NCI-H345 (cell line): ENCODE results near the gene TMBIM1.
"Not testable (repeated sequence)": the region's sequence is repeated elsewhere in the genome, so short reads cannot be mapped to it uniquely, and the experiment has no call there.

Experiments
- DNase-seq: peaks from one replicate; lab custom pipeline; 2025; lab: John Stamatoyannopoulos, UW

Gene TMBIM1

DNA sequence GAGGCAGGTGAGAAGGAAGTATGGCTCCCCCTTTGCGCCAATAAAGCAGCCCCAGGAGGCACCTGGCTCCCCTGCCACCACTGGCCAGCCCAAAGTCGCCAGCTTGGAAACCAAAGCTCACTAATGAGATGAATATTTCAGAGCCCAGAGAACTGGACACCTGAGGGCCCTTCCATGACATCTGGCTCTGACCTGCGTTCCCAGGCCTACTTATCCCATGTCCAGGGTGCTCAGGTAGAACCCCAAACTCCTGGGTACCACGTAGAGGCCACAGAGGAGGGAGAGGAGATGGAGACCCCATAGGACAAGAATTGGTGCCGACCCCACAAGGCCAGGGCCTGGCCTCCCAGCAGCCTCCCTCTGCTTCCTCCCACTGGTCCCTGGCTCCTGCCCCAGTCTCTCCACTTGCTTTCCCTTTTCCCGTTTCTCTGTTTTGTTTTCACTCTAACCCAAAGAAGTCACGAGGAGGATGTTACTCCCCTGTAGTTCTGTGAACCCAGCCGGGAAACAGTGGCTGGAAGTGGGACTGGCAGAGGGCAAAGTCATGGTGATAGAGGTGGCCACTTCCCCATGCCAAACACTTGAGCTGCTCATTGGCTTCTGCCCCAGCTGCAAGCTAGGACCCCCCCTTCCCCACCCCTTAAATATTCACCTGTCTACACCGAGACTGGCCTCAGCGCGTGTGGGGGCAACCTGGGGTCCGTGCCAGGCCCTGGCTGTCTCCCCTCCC lies 820 bp downstream of the TMBIM1 start:
- no peak for DNase-seq

DNA sequence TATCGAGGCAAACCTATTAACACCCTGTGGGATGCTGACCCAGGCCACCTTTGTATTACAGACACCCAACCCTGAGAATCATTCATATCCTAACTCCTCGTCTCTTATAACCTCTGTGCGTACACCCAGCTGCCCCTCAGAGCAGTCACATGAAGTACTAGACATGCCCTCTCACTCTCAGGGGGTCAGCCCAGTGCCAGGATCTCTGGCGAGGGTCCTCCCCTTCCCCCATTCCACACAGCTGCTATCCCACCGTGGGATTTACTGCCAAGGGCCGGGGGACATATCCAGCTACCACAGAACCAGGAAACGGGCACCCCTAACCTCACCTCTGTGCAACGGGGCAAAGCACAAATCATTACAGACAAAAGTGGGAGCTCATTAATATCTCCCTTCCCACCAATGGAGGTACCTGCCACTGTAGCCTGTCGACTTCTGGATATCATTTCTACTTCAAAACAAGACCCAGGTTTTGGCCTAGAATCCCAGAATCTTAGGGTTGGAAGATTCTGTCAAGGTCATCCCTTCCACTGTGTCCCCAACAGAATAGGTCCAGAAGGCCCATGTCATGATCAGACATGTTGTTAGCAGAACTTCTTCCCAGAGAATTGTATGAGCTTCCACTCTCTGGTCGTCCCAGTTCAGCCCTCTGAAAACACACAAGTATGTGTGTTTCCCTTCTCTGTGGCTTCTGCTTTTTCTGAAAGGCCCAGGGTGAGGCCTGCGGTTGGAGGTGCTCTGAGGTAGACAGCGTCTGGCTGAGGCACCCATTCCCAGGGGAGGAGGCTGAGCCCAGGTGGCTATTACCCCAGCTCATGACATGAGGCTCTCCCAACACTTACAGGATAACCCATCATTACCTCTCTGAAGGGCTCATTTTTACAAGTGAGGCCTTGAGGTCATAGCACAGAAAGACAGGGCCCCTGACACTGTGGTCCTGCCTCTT lies 1.7 kb downstream of the TMBIM1 start:
- DNase-seq: no peak

DNA sequence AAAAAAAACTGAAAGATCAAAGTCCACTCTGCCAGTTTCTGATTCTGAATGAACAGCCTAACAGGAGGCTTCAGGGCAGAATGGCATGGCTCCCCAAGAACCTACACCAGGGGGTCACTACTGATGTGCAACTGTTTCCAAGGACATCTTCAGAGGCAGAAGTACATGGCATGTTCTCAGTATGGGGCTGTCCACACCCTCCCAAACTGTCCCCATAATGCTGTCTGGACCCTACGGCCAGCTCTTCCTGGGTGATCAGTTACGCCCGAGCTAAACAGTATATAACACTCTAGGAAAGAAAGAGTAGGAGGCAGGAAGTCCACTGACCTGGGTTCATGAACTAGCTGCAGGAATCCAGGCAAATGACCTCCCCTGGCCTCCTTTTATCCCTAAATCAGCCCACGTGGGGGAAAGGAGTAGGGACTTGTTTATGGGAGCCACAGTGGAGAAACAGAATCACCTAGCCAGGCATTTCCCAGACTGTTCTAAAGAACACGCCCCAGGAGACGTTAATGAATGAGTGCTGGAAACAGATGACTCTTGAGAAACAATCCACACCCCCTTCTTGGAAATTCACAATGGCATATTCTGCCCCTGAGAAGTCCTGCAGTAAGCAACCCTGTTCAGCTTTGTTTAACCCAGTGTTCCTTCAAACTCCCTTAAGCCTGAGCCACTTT lies 2.5 kb downstream of the TMBIM1 start:
- no peak for DNase-seq

DNA sequence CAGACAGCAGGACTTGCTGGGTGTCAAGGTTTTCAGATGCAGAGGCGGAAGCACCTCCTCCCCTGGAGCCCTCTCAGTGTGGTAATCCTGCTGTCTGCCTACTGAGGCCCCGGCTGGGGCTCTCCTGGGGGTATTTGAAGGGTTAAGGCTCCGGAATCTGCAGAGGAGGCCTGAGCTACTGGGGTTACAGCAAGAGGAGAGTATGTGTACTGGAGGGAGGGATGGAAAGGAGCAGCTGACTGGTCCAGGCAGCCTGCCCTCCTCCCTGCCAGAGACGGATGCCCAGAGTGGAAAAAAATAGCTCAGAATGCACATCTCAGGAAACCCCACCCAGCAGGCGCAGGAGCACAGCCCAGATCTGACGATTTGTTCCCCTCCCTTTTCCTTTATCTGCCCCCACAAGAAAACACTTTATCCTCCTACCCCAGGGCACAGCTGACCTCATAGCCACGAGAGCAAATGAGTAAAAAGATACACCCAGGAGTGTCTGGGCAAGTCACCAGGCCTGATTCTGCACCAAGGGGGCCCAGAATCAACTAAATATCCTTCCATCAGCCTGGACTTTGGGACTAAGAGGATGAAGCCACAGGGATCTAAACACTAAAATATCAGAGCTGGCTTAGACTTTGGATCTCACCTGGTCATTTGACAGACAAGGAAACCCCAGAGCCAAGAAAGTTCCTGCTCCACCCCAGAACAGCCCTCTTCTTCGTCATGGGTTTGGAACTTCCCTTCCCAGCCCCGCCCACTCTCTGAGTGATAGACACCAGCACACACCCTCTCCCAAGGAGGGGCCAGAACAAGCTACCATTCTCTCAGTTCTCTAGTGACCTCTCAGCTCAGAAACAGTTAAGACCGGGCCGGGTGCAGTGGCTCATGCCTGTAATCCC lies 5.5 kb downstream of the TMBIM1 start:
- no peak for DNase-seq

DNA sequence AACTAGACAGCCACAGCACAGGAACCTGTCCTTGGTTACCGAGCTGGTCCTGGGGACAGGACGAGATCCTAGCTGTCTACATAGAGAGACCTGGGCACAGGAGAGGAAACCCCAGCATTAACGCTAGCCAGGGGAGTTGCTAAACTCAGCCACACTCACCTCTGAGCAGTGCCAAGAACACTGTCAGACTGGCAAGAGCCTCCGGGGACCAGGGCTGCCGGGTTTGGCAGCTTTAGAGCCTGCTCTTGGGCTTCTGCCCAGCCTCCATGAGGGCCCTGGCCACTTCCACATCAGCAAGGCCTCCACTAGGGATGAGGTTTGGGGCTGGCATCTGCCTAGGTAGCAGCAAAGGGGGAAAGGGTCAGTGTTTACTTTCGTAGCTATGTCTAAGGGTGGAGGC lies 6.7 kb downstream of the TMBIM1 start:
- DNase-seq: no peak

DNA sequence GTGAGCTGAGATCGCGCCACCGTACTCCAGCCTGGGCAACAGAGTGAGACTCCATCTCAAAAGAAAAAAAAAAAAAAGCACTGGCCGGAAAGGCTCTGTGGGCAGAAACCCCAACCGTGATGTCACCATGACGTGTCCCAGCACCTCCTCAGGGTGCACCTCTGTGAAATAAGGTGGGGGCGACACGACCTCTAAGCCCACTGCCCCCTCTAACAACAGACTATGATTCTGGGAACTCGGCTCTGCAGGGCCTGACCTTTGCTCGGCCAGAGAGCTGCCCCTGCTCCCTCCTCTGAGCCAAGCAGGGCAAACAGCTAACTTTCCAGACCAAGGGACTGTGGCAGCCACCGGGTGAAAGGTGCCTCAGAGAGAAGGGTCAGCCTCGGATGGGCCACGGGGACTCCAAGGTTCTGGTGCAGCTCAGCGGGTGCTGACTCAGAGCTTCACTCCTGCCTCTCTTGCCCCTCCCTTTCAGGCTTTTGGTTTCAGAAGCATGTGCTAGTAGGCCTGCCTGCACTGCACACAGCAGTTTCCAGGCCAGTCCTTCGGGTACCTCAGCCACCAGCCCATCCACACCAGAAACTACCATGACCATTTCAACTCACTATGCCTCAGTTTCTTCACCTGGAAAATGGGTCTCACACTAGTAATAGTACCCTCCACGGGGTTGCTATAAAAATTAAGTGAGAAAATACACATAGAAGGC lies 8.0 kb downstream of the TMBIM1 start:
- no peak for DNase-seq

DNA sequence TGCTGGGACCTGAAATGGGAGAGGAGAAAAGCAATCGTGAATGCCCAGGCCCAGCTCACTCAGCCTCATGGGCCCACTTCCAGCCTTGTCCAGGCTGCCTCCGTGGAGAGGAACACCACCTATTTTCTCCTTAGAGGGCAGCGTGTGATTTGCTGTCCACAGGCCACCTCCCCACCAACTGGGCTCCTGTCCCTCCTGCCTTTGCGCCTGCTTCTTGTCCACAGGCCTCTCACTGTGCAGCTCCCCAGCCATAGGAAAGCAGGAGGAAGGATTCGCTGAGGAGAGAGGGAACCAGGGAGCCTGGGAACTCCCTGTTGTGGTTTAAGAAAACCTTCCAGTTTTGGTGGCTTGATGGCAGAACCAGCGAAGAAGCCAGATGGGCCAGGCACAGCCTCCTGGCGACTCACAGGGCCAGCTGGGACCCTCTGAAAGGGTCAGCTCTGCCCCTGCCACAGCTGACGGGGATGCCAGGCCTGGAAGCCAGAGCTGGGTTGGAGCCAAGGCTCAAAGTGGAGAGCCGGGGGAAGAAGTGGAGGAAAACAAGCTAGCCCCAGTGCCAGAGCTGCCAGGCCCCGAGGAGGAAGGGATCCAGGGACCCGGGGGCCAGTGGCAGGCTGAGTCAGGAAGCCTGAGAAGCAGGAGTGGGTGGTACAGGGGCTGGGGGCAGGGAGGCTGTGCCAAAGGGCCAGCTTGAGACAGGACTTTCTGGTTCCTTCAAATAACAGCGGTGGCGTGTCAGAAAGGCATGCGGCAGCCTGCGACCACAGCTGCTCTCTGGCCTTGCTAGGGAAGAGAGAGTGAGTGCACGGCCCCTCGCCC lies 9.9 kb downstream of the TMBIM1 start:
- DNase-seq: no peak

DNA sequence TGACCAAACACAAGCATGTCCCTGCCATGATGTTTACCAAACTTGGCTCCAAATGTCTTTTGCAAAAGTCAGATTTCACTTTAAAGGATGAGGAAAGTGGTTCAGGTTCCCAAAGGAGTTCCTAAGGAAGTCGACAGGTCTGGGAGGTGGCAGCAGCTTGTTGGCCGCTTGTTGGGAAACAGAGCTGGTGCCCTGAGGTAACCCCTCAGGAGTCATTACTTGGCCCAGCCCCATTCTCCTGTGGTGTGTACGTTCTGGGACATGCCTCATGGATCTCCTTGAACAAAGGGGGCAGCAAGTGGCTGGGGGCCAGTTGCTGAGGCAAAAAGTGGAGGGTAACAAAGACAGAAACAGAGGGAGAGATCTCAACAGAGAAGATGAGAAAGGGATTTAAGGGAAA lies 10.9 kb downstream of the TMBIM1 start:
- no peak for DNase-seq

DNA sequence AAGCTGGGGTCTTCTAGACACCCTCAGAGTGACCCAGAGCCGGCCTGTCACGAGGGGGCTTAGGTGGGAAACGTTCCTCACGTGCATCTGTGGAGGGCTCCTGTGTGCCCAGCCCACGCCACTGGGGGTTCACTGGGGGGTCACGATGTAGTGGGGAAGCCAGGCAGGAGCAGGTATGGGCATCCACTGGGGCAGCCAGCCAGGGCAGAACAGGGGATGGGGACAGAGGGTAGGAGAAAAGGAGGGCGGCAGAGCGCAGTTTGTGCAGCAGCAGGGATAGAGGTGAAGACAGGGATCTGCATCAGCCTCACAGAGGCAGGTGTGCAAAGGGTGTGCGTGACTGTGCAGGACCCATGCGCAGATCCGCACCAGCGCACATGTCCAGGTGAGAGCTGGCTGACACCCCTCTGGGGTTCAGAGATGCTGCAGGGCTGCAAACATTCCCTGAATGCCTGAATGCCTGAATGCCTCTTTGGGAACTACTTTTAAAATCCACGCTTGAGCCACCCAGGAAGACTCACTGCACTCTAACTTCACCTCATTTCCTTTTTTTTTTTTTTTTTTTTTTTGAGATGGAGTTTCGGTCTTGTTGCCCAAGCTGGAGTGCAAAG lies 11.9 kb downstream of the TMBIM1 start:
- DNase-seq: no peak

DNA sequence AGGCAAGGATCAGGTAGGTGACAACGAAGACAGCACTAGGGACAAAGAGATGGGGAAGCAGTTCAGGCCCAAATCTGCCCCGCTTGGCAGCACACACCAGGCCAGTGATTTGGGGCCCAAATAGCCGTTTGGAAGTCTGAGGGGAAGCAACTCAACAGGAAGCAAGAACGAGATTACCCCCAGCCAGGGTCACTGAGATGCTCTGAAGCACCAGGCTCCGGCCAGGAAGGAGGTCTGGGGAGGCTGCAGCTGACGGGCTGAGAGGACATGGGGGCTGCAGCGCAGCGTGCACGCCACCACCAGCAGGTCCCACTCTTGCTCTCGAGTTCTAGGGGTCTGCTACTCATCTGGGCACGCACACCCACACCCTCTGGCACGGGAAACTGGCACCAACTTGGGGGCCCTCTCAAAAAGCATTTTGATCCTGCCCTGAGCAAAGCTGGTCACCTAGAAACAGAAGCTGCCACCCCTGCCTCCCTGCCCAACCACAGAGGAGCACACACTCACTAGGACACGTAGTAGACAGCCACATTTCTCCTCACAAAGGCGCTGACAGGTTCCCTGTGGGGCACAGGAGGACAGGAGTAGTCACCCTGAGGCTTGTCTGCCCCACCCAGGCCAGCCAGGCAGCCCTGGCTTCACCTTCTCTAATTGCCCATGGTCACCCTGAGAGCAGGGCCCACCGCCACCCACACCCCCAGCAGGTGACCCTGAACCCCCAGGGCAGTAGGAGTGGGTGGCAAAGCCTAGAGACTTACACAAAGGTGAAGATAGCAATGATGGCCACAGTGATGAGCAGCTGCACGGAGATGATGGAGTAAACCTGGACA lies 13.6 kb downstream of the TMBIM1 start:
- DNase-seq: no peak

DNA sequence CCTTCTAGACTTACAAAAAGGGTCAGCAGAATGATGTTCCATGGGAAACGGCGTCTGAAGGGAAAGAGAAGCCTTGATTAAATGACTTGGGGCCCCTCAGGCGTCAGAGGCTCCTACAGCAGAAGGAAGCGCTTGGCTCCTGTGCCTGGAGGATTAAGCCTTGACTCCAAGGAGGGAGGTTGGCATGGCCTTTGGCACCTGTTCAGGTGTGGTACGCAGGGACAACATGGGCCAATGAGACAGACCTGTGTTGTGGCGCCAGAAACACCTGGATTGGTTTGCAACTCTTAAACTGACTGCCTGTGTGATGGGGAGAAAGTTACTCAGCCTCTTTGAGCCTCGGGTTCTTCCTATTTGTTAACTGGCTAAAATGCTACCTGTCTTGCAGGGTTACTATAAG lies 14.4 kb downstream of the TMBIM1 start:
- no peak for DNase-seq

DNA sequence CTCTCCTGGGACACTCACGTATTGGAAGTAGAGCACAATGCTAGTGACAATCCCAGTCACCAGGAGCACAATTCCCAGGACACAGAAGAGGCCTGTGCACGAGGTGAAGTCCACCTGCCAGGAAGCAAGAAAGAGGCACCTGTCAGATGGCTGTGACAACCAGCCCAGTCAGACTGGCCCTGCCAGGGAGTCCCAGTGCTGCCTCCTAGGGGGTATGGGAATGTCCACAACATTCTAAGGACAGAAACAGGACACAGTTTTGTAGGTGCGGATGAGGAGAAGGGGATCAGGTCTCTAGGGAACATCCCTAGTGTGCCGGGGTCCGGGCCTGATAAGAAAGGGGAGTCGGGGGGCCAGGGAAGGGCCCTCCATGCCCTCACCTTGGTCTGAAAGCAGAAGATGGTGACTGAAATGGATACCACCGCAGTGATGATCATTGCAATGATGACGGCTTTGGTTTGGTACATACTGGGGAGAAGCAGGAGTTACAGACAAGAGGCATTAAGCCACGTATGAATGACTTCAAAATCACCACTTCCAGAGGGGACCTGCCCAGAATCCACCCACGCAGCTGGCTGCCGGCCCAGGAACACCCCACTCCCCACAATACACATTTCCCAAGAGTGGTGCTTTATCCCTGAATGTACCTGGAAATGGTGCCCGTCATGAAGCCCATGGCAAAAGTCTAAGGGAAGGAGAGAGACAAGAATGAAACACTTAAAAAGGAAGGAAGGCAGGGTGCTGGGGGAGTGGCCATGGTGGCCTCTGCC lies 15.1 kb downstream of the TMBIM1 start:
- DNase-seq: no peak

DNA sequence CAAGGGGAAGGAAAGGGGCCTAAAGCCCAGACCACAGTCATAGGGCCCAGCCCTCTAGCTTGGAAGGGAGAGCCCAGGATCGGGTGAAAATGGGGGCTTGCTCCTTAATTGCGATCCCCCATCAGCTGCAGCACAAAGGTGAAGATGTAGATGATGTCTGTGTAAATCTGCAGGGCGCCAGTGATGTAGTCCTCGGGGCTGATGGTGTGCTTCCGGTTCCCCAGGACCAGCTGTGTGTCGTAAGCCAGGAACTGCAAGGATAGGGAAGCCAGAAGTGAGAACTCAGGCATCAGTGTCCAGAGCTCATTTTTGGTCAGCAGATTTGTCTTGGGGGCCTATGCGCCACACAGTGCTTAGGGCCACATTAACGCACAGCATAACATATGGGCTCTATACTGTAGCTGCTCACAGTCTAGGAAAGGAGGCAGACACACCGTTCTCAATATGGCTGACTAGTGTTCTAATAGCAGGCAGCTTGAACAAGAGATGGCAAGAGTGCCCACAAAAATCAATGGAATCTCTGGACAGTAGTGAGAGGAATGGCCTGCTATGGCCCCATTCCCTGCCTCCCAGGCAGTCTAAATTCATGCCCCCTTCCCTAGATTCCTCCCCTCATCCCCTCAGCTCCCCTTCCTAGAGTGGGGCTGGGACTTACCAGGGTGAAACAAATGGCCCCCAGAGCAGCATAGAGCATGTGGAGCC lies 16.8 kb downstream of the TMBIM1 start:
- DNase-seq: no peak

DNA sequence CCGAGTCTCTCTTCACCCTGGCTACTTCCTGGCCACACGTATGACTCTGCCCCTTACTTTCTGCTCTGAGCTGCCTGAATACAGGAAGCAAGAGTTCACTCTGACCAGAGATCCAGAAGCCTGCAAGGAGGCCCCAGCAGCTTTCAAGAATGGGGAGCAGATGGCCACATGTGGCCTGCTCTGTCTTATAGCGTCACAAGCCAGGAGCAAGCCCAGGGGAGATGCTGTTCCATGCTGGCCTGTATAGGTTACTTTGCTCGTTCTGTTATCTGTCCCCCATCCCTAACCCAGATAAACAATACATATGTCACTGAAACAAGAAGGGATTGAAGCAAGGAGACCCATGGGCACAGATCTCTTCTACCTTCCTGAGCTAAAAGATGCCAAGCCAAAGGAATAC lies 17.7 kb downstream of the TMBIM1 start:
- DNase-seq: no peak

DNA sequence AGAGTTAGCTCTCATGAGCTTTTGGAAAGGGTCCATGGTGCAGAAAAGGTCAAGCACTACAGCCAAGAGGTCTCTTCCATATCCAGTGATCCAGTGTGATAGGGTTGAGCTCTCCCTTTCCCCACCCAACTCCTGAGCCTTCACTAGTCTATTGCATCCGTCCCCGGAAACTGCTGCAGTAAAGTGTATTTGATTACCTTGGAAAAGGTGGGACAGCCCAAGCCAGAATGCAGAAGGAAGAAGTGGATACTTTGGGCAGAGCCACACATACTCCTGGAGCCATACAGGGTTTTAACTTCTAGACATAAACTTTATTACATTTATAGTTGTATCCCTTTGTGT lies 18.4 kb downstream of the TMBIM1 start:
- no peak for DNase-seq

DNA sequence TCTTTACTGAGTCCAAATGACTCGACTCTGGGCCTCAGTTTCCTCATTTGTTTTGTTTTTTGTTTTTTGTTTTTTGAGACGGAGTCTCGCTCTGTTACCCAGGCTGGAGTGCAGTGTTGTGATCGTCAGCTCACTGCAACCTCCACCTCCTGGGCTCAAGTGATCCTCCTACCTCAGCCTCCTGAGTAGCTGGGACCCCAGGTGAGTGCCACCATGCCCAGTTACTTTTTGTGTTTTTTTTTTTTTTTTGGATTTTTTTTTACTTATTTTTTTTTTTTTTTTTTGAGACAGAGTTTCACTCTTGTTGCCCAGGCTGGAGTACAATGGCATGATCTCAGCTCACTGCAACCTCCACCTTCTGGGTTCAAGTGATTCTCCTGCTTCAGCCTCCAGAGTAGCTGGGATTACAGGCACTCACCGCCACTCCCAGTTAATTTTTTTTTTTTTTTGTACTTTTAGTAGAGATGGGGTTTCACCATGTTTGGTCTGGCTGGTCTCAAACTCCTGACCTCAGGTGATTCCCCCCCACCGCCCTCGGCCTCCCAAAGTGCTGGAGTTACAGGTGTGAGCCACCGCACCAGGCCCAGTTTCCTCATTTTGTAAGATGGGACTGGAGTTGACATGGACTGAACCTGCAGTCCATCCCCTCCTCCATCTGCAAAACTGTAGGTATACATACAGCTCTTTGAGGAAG lies 18.9 kb downstream of the TMBIM1 start:
- DNase-seq: not testable (repeated sequence)
